G401 (cell line): ENCODE data around the gene MAMSTR. TPM values are rescaled to one million over a fixed set of nuclear protein-coding genes. Genes with fewer than 3 reads are reported as not detected.
"Not testable (repeated sequence)": the region's sequence is repeated elsewhere in the genome, so short reads cannot be mapped to it uniquely, and the experiment has no call there.

Experiments
- DNase-seq: peaks from one replicate; pipeline ENCODE4 v3.0.0-alpha.2; 2015; ENCODE audit warnings: low spot score
- in situ Hi-C: cut with HindIII; loops from 2 replicates; pipeline ENCODE4 v1.10.0; 2016; ENCODE audit warnings: low sequenced_read_pairs, mixed read lengths
- total RNA-seq: library from RNA; depleted of rRNA; stranded (reverse); fragments of >200 nt; shearing (Covaris generic); gene quantifications from 2 replicates; pipeline ENCODE4 v1.2.3, GENCODE V29; 2014

MAMSTR gene
- total RNA-seq, 1 experiment from 2014 or later, result 1.5 TPM

DNA sequence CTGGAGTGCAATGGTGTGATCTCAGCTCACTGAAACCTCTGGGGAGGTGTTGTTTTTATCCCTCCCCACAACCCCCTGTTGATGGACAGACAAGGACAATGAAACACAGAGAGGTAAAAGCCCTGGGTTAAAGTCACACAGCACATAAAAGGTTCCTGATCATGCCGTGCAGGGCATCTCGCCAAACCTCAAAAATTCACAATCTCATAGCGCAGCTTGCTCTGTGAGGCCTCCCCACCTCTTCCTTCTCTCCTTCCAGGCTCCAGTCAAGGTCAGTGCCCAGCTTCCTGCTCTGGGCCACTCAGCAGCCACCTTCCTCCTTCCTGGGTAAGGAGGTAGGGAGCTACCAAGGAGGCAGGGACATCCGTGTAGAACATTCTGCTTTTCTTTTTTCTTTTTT, 21.5 kb downstream of the MAMSTR start:
- in situ Hi-C loops, result no loop called here
- peak; percentile 51 for DNase-seq

DNA sequence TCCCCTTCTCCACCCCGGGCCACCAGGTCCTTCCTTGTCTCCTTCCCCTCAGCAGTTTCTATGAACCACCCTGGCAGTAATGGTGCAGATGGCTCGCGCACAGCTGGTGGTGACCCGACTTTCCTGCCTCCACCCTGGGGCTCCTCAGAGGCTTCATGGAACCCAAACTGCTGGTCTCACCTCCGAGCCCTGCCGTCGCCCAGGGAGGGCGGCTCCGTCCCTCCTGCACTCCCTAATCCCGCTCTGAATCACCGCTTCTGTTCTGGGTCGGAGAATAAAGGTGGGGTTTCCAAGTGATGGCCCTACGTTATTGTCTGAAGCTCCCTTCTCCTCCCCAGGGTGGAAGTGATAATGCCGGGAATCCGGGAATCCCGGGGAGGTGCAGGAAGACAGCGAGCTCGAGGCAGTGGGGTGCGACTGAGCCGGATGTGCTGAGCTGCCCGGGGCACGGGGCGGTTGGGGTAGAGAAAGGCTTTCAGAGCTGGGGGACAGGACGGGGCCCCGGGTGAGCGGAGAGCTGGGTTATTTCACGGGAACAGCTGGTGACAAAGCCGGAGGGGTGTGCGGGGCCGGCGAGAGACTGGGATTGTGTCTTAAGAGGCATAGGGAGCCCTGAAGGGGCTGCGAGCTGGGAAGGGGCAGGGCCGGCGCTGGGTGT, 23.0 kb downstream of the MAMSTR start:
- peak; percentile 53 for DNase-seq
- in situ Hi-C loops, result no loop called here

DNA sequence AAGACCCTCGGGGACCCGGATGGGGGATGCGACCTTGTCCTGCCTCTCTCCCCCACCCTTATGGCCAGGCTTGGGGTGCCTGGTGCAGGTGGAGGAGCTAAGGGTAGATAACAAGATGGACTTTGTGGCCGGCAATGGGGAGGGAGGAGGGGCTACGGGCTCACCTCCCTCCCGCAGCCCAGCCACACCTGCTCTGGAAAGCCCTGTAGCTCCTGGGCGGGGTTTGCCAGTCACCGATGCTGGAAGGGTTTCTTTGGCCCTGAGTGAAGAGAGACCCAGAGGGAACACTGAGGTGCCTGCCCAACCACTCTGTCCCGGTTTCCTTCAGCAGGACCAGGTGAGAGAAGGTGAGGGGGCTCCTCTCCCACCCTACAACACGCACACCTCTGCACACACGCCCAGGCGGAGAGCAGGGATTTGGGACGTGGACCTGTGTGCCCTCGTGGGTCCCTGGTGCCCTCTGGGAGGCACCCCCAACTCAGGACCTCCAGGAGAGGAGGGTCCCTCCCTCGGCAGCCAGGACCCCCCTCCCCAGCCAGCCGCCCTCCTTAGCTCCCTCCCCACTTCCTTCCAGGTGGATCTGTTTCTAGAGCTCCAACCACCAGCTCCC, 23.7 kb downstream of the MAMSTR start, which contains the start of gene FUT2:
Gene FUT2, plus strand, starts transcription at position 229 of the 610 bp plus-strand sequence. CDS start 6,986 bp downstream, outside the sequence.
- DNase-seq, result peak; percentile 83
- in situ Hi-C loops, result no loop called here

DNA sequence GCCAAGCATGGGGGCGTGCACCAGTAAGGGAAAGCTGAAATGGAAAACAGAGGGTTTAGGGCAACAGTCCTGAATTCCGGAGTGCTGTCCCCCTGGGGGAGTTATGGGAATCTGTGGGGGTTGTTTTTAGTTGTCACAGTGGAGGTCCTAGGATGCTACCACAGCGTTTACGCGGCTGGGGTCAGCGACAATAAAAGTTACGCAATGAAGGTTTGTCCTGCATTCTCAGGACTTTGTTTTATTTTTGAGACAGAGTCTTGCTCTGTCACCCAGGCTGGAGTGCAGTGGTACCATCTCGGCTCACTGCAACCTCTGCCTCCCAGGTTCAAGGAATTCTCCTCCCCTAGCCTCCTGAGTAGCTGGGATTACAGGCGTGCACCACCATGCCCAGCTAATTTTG, 25.9 kb downstream of the MAMSTR start:
- in situ Hi-C loops, DNase-seq: not testable (repeated sequence)

DNA sequence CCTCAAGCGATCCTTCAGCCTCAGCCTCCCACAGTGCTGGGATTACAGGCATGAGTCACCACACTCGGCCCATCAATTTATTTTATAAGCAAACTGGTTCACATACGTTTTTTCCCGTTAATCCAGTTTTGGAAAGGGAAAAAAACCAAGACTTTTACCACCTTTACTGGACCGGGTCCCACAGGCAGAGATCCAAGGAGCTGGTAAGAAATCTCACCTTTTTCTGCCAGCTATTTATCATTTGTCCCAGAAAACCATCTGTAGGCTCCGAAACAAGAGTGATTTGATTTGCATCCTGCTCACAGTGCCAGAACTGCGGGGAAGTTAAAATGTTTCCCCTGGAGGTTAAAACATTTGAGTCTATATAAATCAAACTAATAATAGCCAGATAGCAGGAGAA, 30.1 kb downstream of the MAMSTR start:
- in situ Hi-C loops, result no loop called here
- peak; percentile 92 for DNase-seq

DNA sequence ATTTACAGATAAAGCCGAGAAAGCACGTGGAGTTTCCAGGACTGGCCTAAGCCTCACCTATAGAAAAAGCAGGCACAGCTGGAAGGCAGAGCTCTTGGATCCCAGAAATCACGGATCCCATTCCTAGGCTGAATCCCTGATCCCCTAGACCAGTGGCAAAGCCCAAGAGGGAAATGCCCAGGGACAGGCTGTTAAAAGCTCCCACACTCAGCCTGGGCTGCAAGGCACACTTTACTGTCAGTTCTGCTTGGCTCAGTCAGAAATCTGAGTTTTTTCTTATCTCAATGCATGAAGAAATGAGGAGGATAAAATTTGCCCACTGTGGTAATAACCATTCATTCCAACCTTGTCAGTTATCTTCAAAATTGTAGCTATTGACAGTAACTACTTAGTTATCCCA, 31.7 kb downstream of the MAMSTR start:
- in situ Hi-C loops, result no loop called here
- DNase-seq, result no peak

DNA sequence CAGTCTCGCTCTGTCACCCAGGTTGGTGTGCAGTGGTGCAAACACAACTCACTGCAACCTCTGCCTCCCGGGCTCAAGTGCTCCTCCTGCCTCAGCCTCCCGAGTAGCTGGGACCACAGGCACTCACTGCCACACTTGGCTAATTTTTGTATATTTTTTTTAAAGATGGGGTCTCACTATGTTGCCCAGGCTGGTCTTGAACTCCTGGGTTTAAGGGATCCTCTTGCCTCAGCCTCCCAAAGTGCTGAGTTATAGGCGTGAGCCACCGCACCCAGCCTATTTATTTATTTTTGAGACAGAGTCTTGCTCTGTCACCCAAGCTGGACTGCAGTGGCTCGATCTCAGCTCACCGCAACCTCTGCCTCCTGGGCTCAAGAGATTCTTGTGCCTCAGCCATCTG, 32.9 kb downstream of the MAMSTR start:
- DNase-seq, in situ Hi-C loops: not testable (repeated sequence)

DNA sequence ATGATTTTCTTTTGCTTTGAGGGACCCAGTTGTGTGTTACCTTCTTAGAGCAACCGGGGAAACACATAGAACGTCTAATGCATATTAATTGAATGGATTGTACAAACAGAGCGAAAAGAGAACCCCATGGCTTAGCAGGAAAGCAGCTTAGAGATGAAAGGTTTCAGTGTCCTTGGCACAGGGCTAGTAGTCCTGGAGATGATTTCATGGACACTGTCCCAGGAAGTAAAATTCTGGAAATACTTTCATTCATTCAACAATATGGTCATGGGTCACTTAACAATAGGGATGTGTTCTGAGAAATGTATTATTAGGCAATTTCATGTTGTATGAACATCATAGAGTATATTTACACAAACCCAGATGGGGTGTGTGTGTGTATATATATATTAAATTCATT, 33.4 kb downstream of the MAMSTR start:
- DNase-seq, result peak; percentile 36
- in situ Hi-C loops, result no loop called here

DNA sequence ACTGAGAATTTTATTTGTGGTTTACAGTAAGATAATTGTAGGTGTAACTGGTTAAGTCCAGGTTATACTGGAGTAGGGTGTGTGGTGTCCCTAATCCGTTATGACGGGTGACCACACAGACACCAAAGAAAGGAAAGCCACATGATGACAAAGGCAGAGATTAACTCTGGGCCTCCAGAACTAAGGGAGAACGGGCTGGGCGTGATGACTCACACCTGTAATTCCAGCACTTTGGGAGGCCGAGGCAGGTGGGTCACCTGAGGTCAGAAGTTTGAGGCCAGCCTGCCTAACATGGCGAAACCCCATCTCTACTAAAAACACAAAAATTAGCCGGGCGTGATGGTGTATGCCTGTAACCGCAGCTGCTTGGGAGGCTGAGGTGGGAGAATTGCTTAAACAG, 33.9 kb downstream of the MAMSTR start:
- in situ Hi-C loops, result no loop called here
- DNase-seq, result no peak

DNA sequence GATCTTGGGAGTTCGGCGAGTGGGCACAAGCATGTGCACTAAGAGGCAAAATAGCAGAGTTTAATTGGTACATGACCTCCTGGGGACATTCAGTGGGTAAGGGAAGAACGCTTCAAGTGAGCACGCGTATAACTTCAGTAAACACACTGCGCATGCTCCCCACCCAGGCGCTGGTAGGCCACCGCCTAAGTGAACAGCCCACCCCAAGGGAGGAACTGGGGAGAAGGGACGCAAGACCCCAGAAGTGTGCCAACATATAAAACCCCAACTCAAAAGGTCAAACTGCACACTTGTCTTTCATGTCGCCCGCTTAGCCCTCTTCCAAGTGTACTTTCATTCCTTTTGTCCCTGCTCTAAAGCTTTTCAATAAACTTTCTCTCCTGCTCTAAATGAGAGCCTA, 36.2 kb downstream of the MAMSTR start:
- peak; percentile 52 for DNase-seq
- in situ Hi-C loops, result no loop called here

DNA sequence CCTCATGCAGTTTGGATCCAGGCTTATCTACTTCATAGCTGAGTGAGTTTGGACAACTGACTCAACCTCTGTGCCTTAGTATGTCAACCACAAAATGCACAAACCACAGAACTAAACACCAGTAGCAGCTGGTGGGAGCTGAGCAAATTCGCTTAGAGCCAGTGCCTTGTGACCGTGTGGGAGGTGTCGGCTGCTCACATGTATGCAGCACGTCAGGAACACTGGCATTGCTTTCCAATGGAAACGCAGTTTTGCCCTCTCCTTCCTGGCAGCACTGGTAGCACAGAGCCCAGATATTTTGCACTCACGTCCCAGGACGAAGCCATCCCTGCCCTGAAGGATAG, 38.4 kb downstream of the MAMSTR start:
- in situ Hi-C loops, result no loop called here

DNA sequence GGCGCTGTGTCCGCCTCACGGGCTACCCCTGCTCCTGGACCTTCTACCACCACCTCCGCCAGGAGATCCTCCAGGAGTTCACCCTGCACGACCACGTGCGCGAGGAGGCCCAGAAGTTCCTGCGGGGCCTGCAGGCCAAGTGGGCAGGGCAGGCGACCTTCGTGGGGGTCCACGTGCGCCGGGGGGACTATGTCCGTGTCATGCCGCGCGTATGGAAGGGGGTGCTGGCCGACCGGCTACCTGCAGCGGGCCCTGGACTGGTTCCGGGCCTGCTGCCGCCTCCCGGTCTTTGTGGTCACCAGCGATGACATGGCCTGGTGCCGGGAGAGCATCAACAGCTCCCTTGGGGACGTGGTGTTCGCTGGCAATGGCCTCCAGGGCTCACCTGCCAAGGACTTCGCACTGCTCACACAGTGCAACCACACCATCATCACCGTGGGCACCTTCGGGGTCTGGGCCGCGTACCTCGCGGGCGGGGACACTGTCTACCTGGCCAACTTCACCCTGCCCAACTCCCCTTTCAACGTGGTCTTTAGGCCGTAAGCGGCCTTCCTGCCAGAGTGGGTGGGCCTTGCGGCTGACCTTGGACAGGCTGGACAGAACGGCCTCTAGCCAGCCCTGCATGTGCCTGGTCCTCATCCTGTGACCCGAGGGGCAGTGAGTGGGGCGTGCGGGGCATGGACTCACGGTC, 38.9 kb downstream of the MAMSTR start:
- in situ Hi-C loops, result no loop called here
- DNase-seq, result no peak

More for the DNA sequence above, 38.4 kb downstream of the MAMSTR start:
- DNase-seq, result no peak

DNA sequence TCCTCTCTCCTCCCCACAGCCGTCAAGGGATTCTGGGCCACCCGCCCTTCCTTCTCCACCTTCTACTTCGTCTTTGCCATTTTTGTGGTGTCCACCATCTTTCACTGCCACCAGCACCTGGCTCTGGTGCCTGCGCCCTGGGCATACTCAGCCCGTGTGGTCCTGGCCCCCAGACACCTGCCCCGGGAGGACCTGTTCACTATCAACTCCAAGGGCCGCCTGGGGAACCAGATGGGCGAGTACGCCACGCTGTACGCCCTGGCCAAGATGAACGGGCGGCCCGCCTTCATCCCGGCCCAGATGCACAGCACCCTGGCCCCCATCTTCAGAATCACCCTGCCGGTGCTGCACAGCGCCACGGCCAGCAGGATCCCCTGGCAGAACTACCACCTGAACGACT, 39.5 kb downstream of the MAMSTR start:
- in situ Hi-C loops, DNase-seq: not testable (repeated sequence)

DNA sequence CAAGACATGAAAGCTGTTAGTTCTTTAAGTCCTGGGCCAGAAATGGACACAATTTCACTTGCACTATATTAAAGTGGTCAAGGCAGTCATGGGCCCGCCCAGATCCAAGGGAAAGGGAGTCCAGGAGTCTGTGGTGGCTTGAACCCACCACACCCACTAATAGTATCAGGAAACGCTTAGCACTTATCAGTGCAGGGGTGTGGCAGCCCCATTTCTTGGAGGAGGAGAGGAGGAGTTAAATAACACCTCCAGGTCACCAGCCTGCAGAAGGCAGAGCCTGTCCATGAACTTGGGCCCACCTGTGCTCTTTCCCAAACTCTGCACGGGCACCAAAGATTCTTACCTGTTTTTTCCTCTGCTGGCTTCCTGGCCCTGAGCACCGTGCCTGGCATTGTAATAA, 41.3 kb downstream of the MAMSTR start:
- in situ Hi-C loops, result no loop called here
- no peak for DNase-seq

DNA sequence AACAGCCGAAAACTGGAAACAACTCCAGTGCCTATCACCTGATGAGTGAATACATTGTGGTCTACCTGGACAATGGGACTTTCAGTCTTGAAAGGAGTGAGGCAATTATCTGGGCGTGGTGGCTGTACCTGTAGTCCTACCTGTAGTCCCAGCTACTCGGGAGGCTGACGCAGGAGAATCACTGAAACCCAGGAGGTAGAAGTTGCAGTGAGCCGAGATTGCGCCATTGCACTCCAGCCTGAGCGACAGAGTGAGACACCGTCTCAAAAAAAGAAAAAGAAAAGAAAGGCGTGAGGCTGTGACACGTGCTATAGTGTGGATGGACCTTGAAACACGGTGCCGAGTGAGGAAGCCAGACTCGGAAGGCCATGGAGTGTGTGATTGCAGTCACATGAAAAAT, 42.6 kb downstream of the MAMSTR start:
- no peak for DNase-seq
- in situ Hi-C loops, result no loop called here

DNA sequence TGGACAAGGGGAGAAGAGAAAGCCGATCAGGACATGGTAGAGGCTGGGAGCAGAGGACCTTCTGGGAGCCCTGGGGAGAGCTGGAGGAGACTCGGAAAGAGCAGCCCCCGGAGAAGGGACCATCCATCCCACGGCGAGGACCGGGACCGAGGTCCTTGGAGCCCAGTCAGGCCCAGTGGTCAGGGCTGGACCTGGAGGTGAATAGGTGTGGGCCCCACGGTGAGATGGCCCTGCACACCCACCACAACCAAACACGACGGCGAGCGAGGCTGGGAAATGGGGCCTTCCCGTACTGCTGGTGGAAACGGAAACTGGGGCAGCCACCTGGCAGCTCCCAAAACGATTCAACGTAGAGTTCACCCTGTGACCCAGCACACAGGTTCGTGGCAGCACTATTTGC, 43.0 kb downstream of the MAMSTR start:
- in situ Hi-C loops, result no loop called here

DNA sequence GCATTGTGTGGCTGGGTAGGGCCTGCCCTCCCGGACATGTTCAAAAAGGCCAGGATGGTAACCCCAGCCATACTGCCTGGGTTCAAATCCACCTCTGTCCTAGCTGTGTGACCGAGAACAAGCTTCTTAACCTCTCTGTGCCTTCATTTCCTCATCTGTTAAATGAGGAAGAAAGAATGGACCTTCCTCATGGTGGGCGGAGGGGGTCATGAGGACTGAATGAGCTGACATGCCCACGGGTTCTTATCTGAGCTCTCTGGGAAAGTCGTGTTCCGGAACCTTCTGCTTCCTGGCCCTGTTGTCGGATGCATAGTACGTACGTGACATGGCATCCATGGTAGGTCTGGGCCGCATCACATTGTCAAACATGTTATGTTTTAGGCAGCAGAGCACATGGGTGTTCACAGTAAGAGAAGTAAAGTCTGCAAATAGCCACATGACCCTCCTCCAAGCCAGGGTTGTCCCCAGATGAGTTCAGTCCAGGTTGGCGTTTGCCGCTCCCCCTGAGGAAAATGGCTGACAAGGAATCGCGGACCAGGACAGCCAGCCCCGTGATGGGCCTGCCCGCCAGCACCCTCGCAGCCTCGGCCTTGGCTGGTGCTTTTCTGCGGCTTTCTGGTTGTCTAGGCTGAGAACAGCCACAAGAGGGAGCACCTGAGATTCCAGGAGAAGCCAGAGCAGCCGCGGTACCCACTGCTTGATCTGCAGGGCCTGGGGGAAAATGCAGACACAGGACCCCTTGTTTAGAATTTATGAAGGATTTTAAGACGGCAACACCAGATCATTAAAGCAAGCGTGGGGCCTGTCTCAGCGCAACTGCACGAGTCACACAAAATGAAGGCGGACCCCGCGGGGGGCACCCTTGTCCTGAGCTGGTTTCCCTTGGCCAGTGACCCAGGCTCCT, 44.4 kb downstream of the MAMSTR start:
- peak; percentile 96 for DNase-seq
- in situ Hi-C loops, result no loop called here

More for the DNA sequence above, 43.0 kb downstream of the MAMSTR start:
- no peak for DNase-seq

DNA sequence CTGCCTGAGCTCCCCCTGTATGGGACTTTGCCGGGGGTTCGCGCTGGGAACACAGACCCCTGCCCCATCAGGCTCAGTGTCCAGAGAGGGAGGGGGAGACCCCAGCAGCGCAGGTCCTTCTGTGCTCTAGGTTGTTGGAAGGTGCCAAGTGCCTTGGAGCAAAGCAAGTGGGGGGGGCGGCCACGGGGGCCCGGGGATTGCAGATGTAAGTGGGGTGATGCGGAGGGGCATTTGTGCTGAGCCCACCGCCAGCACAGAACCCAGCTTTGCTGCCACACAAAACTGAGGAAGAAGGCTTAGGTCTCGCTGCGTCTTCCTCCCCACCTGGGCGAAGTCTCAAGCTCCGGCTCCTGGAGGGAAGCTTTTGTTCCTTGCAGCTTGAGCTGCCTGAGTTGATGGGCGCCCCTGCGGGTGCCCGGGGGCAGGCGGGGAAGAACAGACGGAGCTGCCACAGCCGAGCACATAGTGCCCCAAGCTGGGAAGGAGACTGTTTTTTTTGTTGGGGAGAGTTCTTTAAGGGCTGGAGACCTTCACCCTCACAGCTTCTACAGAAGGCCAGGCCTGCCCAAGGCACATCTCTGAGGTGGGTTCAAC, 45.2 kb downstream of the MAMSTR start:
- in situ Hi-C loops, result no loop called here
- DNase-seq, result no peak

DNA sequence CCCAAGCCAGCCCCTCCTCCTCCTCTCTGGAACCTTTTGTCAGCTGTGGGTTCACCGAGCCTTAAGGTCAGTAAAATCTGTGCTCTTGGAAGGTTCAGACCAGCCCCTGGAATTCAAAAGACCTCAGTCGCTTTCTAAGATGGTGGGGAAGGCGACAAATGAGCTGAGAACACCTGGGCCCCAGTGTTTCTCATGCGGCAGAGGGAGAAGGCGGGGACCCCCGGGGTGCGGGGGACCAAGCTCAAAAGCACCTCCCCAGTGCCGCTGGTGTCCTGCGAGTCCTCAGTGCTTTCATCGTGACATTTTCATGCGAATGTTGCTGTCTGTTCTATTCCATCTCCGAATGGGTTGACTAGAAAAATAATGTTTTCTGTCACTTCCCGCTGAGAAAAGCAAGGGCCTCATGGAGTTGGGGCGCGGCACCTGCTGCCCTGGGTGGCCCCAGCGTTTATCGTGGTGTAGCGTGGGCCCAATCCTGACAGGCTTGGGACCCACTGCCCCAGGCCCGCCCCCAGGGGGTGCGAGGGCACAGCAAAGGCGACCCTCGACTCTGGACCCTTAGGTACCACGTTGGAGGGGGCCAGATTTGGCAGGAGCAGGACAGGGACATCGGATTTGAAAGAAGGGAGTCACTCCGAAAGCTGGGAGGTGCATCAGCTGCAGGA, 46.0 kb downstream of the MAMSTR start:
- no peak for DNase-seq
- in situ Hi-C loops, result no loop called here
